K562 (cell line): Measurements from ENCODE around the gene RAB31. TPM values are rescaled to one million over a fixed set of nuclear protein-coding genes. Genes with fewer than 3 reads are reported as not detected.

ENCODE experiments used
- ATAC-seq: fragments of 200-7000 bp; cut with Tn5 transposase; 3 replicates; pipeline ENCODE4 v1.9.1; 2020; ENCODE audit warnings: moderate library complexity
- BruUV-seq: library from RNA; stranded (reverse); fragments of 400-500 nt; replicated peaks from 2 replicates; lab custom pipeline; 2021; lab: Mats Ljungman, UMichigan
- CTCF ChIA-PET: fragments of 300-600 bp; formaldehyde crosslinking; extraction: SDS; loops from one replicate; lab custom pipeline; 2021; ENCODE audit warnings: low intra/inter-chr PET ratio; lab: Yijun Ruan, JAX
- POLR2A ChIA-PET: fragments of 300-600, 350-650 bp; sonication (Branson Sonifier 250); formaldehyde crosslinking; extraction: SDS; loops from one replicate; lab custom pipeline; 2021; ENCODE audit warnings: antibody characterized with exemption, inconsistent platforms; lab: Yijun Ruan, JAX
- DNase-seq, 4 experiments: peaks; one replicate each; pipeline versions ENCODE4 v3.0.0 to v3.0.0-alpha.2; 2011 to 2018; ENCODE audit warnings: low spot score in 3 of 4, mixed read lengths in 3 of 4; ENCODE audit errors: extremely low read depth in 1 of 4
- FAIRE-seq: peaks from 2 replicates; lab custom pipeline; 2011; peaks lifted over from hg19 to GRCh38; lab: Jason Lieb, UNC
- H2AFZ ChIP-seq: 2 replicates; pipeline ENCODE4 v1.6.0; 2011; ENCODE audit warnings: low read depth, low read length, control low read depth, inconsistent platforms
- H3K27ac ChIP-seq: fragments of 200-600 bp; 3 replicates; pipeline ENCODE4 v1.8.0; 2011; ENCODE audit warnings: low read depth, mild to moderate bottlenecking, control low read depth, inconsistent platforms, low read length, moderate library complexity, mixed read lengths; ENCODE audit errors: extremely low read depth
- H3K27me3 ChIP-seq, 2 experiments: fragments of 300-600 bp in 1 of 2; 2 replicates in 1 of 2; 3 replicates in 1 of 2; pipeline versions ENCODE4 v1.6.0 to v1.8.0; 2011; ENCODE audit warnings: inconsistent platforms in 2 of 2, low read length in 2 of 2, mild to moderate bottlenecking in 1 of 2, mixed read lengths in 1 of 2, moderate library complexity in 1 of 2; ENCODE audit not compliant: control insufficient read depth in 2 of 2, insufficient read depth in 2 of 2
- H3K36me3 ChIP-seq: fragments of 300-600 bp; 3 replicates; pipeline ENCODE4 v1.8.0; 2011; ENCODE audit warnings: mild to moderate bottlenecking, low read length, inconsistent platforms; ENCODE audit not compliant: control insufficient read depth, insufficient read depth
- H3K4me1 ChIP-seq, 2 experiments: fragments of 200-600 bp in 1 of 2; replicated peaks in 1 of 2; 2 replicates in 1 of 2; 3 replicates in 1 of 2; pipeline versions ENCODE4 v1.5.1 to v1.8.0; 2011; ENCODE audit warnings: inconsistent platforms in 2 of 2, low read length in 2 of 2, mild to moderate bottlenecking in 1 of 2, mixed read lengths in 1 of 2, moderate library complexity in 1 of 2; ENCODE audit not compliant: control insufficient read depth in 2 of 2, insufficient read depth in 2 of 2
- H3K4me2 ChIP-seq: 2 replicates; pipeline ENCODE4 v1.6.1; 2011; ENCODE audit warnings: low read length, control low read depth, inconsistent platforms, mixed read lengths; ENCODE audit not compliant: insufficient read depth
- H3K4me3 ChIP-seq: fragments of 200-600 bp; sonication (generic), shearing (Covaris generic); 2 replicates; pipeline ENCODE4 v1.5.1; 2016; ENCODE audit warnings: control low read depth, inconsistent platforms
- H3K79me2 ChIP-seq: fragments of 200-600 bp; 3 replicates; pipeline ENCODE4 v1.8.0; 2011; ENCODE audit warnings: low read length, inconsistent platforms; ENCODE audit not compliant: control insufficient read depth, insufficient read depth
- H3K9ac ChIP-seq, 2 experiments: 2 replicates each; pipeline versions ENCODE4 v1.6.0 to v1.6.1; 2011; ENCODE audit warnings: low read depth in 2 of 2, low read length in 2 of 2, control low read depth in 1 of 2, inconsistent platforms in 1 of 2, mild to moderate bottlenecking in 1 of 2, mixed read lengths in 1 of 2; ENCODE audit not compliant: insufficient read depth in 1 of 2
- H3K9me1 ChIP-seq: one replicate; pipeline ENCODE4 v1.6.0; 2011; ENCODE audit warnings: inconsistent platforms, mild to moderate bottlenecking, low read length, moderate library complexity; ENCODE audit not compliant: control insufficient read depth, insufficient read depth
- H3K9me3 ChIP-seq: replicated peaks from 2 replicates; pipeline ENCODE4 v1.5.1; 2011; ENCODE audit warnings: low read depth, low read length, inconsistent platforms; ENCODE audit not compliant: control insufficient read depth, insufficient read depth
- H4K20me1 ChIP-seq: replicated peaks from 2 replicates; pipeline ENCODE4 v1.6.1; 2011; ENCODE audit warnings: low read length, inconsistent platforms, mixed read lengths; ENCODE audit not compliant: control insufficient read depth, insufficient read depth
- BACH1 ChIP-seq: fragments of 200-800 bp; sonication (Bioruptor generic); IDR thresholded peaks from 2 replicates; pipeline ENCODE4 v1.6.1; 2016; ENCODE audit warnings: missing genetic modification characterization, missing compliant biosample characterization
- BCOR ChIP-seq: fragments of 450-650 bp; IDR thresholded peaks from 2 replicates; pipeline ENCODE4 v1.6.1; 2016
- CBFA2T3 ChIP-seq: fragments of 450-650 bp; IDR thresholded peaks from 2 replicates; pipeline ENCODE4 v1.6.1; 2017
- ELF1 ChIP-seq: fragments of 200-800 bp; sonication (Bioruptor generic); IDR thresholded peaks from 2 replicates; pipeline ENCODE4 v1.6.1; 2016; ENCODE audit warnings: missing genetic modification characterization, missing compliant biosample characterization
- EP400 ChIP-seq: fragments of 450-650 bp; IDR thresholded peaks from 2 replicates; pipeline ENCODE4 v1.6.1; 2017; ENCODE audit warnings: antibody characterized with exemption, mild to moderate bottlenecking, moderate library complexity
- IRF2 ChIP-seq: sonication (generic); formaldehyde crosslinking; IDR thresholded peaks from 2 replicates; pipeline ENCODE4 v1.8.1; 2022; ENCODE audit warnings: mild to moderate bottlenecking, missing genetic modification reagents
- KDM1A ChIP-seq, 2 experiments: fragments of 450-650 bp; IDR thresholded peaks; 2 replicates each; pipeline ENCODE4 v1.6.1; 2016; ENCODE audit warnings: mild to moderate bottlenecking in 2 of 2
- MTA3 ChIP-seq: fragments of 450-650 bp; formaldehyde crosslinking; IDR thresholded peaks from 2 replicates; pipeline ENCODE4 v1.6.1; 2017; ENCODE audit warnings: mild to moderate bottlenecking, borderline replicate concordance
- NCOA4 ChIP-seq: fragments of 450-650 bp; IDR thresholded peaks from 2 replicates; pipeline ENCODE4 v1.6.1; 2018; ENCODE audit warnings: mild to moderate bottlenecking; ENCODE audit not compliant: partially characterized antibody
- NR2F6 ChIP-seq: fragments of 450-650 bp; formaldehyde crosslinking; IDR thresholded peaks from 2 replicates; pipeline ENCODE4 v1.4.0; 2020; ENCODE audit warnings: mild to moderate bottlenecking
- NRF1 ChIP-seq, 2 experiments: fragments of 450-650 bp; IDR thresholded peaks in 1 of 2; conservative IDR thresholded peaks in 1 of 2; 2 replicates each; pipeline ENCODE4 v1.6.1; 2014; ENCODE audit warnings: mild to moderate bottlenecking in 2 of 2
- PHF20 ChIP-seq: fragments of 450-650 bp; IDR thresholded peaks from 2 replicates; pipeline ENCODE4 v1.6.1; 2018; ENCODE audit not compliant: partially characterized antibody
- POLR2H ChIP-seq: IDR thresholded peaks from 2 replicates; pipeline ENCODE4 v1.6.1; 2016; ENCODE audit warnings: missing genetic modification characterization, low read depth, mild to moderate bottlenecking, control low read depth, missing compliant biosample characterization, moderate library complexity
- PTTG1 ChIP-seq: fragments of 450-650 bp; IDR thresholded peaks from 2 replicates; pipeline ENCODE4 v1.6.1; 2016; ENCODE audit warnings: low read depth, mild to moderate bottlenecking, missing genetic modification characterization, missing compliant biosample characterization
- RBM25 ChIP-seq: fragments of 200-400 bp; formaldehyde crosslinking; IDR thresholded peaks from 2 replicates; pipeline ENCODE4 v1.6.1; 2018; ENCODE audit warnings: low read length, low read depth, moderate library complexity; ENCODE audit not compliant: severe bottlenecking
- RCOR1 ChIP-seq, 2 experiments: IDR thresholded peaks; 2 replicates each; pipeline ENCODE4 v1.6.1; 2012; ENCODE audit warnings: low read depth in 2 of 2, low read length in 2 of 2, borderline replicate concordance in 1 of 2, improper control_type of control experiment in 1 of 2
- XRCC4 ChIP-seq: IDR thresholded peaks from one replicate; pipeline ENCODE4 v1.6.1; 2011; ENCODE audit not compliant: insufficient read depth, insufficient read length; ENCODE audit errors: extremely low read depth
- ZNF175 ChIP-seq: fragments of 200-800 bp; sonication (Bioruptor generic); IDR thresholded peaks from 2 replicates; pipeline ENCODE4 v1.6.1; 2016; ENCODE audit warnings: low read depth, mild to moderate bottlenecking, missing genetic modification characterization, missing compliant biosample characterization
- ZNF316 ChIP-seq: fragments of 450-650 bp; IDR thresholded peaks from 2 replicates; pipeline ENCODE4 v1.6.1; 2016
- ZNF778 ChIP-seq: fragments of 450-650 bp; formaldehyde crosslinking; IDR thresholded peaks from 2 replicates; pipeline ENCODE4 v1.4.0; 2020; ENCODE audit warnings: mild to moderate bottlenecking, moderate library complexity
- WGBS: fragments of 100-300 bp; shearing (Covaris generic); methylation state at CpG from one replicate; pipeline ENCODE4 v1.1.6; 2016; ENCODE audit warnings: low coverage, mixed read lengths; ENCODE audit not compliant: insufficient coverage; ENCODE audit errors: missing lambda C conversion rate; 5-methylcytosine and 5-hydroxymethylcytosine counted together
- in situ Hi-C: fragments of 300-500 bp; cut with MboI; formaldehyde crosslinking; loops from 4 replicates; pipeline ENCODE4 v1.15.0; 2018; ENCODE audit warnings: inconsistent platforms, mixed read lengths
- intact Hi-C: fragments of 100-400 bp; cut with micrococcal nuclease; formaldehyde crosslinking; loops from 2 replicates; pipeline ENCODE4 v1.14.2; 2022
- polyA plus RNA-seq, 8 experiments: library from polyadenylated mRNA; depleted of rRNA in 4 of 8; stranded (reverse) in 5 of 8; unstranded in 3 of 8; fragments of >200 nt; fragmentation: Nextera tagmentation in 2 of 8; fragmentation: Illumina TruSeq in 1 of 8; extraction: Ambion mirVana in 2 of 8; extraction: Trizol in 1 of 8; gene quantifications; 2 replicates each; pipeline versions ENCODE4 v1.2.1 to v1.2.3, GENCODE V29; 2011 to 2014; ENCODE audit warnings: inconsistent platforms in 1 of 8, missing spikeins in 1 of 8
- total RNA-seq, 7 experiments: library from RNA; depleted of rRNA in 6 of 7; stranded (reverse); fragments of >200 nt in 6 of 7; fragmentation: Illumina TruSeq in 2 of 7; extraction: Trizol in 2 of 7; gene quantifications; 2 replicates each; pipeline versions ENCODE4 v1.2.1 to v1.2.3, GENCODE V29; 2011 to 2021; ENCODE audit warnings: low replicate concordance in 1 of 7
- TF ChIP-seq, protein P1 (sequence below): fragments of 450-650 bp; IDR thresholded peaks from 2 replicates; pipeline ENCODE4 v1.7.0; 2016; ENCODE audit warnings: borderline replicate concordance

RAB31 gene
- total and polyA plus RNA-seq, 9 of the 15 experiments (the other 6 are each of a cell fraction or from before 2014, with no cell fraction given) = 20.7 to 70.4 (median 41.3) TPM

DNA sequence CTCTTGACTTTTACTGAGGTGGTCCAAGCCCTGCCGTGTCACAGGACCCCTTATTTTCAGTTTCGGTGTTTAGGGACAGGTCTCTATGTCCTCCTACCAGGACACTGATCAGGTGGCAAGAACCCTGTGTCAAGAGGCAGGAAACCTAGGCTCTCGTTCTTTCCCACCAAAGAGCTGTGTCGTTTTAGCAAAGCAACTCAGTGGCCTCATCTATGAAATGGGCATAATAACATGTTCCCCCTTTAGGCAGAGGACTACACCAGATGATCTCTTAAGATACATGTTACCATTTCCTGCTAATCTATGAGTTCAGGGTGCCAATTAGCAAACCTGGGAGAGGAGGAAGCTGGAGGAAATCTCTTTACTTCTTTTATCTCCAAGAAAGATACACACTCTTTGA, 1.9 kb downstream of the RAB31 start:
- no peak for ATAC-seq
- 82% methylated on average over 4 of the region's 4 CpGs for WGBS
- ChIA-PET POLR2A (interaction anchor here (0.6 to 0.8 kb wide), 3 partner anchors 13 to 613 kb away, joined by 3 to 4 read pairs (median 4); no protein-coding TSS in a partner anchor), CTCF (no interaction called here)
- Histone ChIP-seq H3K27ac (no peak overlapping the region), H4K20me1 (0 out of 2 replicates have a peak, but pooled peaks cover 3% of the 10 kb centered on the region), H3K9ac (no peak overlapping the region), H3K4me1 (peaks cover 42 to 64% of the 10 kb centered on the region in 2 experiments), H3K4me2 (0 out of 2 replicates have a peak overlapping the region, but pooled peaks have one; percentile 80), H3K9me3 (no peaks in the 10 kb centered on the region)
- no peak for DNase-seq
- no peak for FAIRE-seq
- in situ Hi-C loops = no loop called here
- TF ChIP-seq NRF1 (conservative IDR thresholded peaks at IDR 0.05 in 1 of 2, IDR thresholded peaks at IDR 0.05 in 1 of 2) = no peak
- no peak for TF ChIP-seq NCOA4
- TF ChIP-seq PHF20 = no peak
- peak; percentile 70 for TF ChIP-seq BCOR
- TF ChIP-seq ELF1 = no peak
- no peak for TF ChIP-seq XRCC4
- peak; percentile 40; the same call in 1 of the 2 replicates for TF ChIP-seq CBFA2T3
- no peak for TF ChIP-seq POLR2H (tag)
- no peak for TF ChIP-seq ZNF316
- TF ChIP-seq, protein P1, sequence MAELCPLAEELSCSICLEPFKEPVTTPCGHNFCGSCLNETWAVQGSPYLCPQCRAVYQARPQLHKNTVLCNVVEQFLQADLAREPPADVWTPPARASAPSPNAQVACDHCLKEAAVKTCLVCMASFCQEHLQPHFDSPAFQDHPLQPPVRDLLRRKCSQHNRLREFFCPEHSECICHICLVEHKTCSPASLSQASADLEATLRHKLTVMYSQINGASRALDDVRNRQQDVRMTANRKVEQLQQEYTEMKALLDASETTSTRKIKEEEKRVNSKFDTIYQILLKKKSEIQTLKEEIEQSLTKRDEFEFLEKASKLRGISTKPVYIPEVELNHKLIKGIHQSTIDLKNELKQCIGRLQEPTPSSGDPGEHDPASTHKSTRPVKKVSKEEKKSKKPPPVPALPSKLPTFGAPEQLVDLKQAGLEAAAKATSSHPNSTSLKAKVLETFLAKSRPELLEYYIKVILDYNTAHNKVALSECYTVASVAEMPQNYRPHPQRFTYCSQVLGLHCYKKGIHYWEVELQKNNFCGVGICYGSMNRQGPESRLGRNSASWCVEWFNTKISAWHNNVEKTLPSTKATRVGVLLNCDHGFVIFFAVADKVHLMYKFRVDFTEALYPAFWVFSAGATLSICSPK = no peak
- TF ChIP-seq EP400 = no peak
- no peak for TF ChIP-seq ZNF778 (CRISPR knock-in tag)
- peak; percentile 94 for TF ChIP-seq RBM25
- TF ChIP-seq NR2F6 (CRISPR knock-in tag) = no peak
- no peak for TF ChIP-seq MTA3
- TF ChIP-seq KDM1A (IDR thresholded peaks at IDR 0.05) = peak; percentile 68 to 74
- no peak for TF ChIP-seq IRF2 (CRISPR knock-in tag)
- TF ChIP-seq PTTG1 (tag) = no peak
- peak in 1 of 2 experiments; percentile 31; a peak in 1 of 4 replicates for TF ChIP-seq RCOR1 (IDR thresholded peaks at IDR 0.05; ENCODE audit: borderline replicate concordance in 1 of 2, low read depth in 2 of 2, low read length in 2 of 2)
- TF ChIP-seq ZNF175 (CRISPR knock-in tag) = no peak
- no peak for TF ChIP-seq BACH1 (tag)
- TF ChIP-seq, all 486 proteins: peak for 5
- H3K9me1 ChIP-seq = no peaks in the 10 kb centered on the region
- H3K4me3 ChIP-seq = no peak overlapping the region; the same call in 1 of the 2 replicates
- no peaks in the 10 kb centered on the region for H3K27me3 ChIP-seq
- peaks cover 66% of the 10 kb centered on the region for H3K79me2 ChIP-seq
- H2AFZ ChIP-seq = no peak overlapping the region
- intact Hi-C loops = no loop called here
- no TSS peak for BruUV-seq
- H3K36me3 ChIP-seq = peaks cover 17% of the 10 kb centered on the region; the same call in 2 of the 3 replicates
